ENCODE data around the gene IRF2BP1. TPM values are rescaled to one million over a fixed set of nuclear protein-coding genes. Genes with fewer than 3 reads are reported as not detected.

IRF2BP1 gene
- total RNA-seq, 3 donors from 2014 or later (not counting 1 experiment from before 2014, with no cell fraction given) = 16.1 to 20.3 (median 19.6) TPM

DNA sequence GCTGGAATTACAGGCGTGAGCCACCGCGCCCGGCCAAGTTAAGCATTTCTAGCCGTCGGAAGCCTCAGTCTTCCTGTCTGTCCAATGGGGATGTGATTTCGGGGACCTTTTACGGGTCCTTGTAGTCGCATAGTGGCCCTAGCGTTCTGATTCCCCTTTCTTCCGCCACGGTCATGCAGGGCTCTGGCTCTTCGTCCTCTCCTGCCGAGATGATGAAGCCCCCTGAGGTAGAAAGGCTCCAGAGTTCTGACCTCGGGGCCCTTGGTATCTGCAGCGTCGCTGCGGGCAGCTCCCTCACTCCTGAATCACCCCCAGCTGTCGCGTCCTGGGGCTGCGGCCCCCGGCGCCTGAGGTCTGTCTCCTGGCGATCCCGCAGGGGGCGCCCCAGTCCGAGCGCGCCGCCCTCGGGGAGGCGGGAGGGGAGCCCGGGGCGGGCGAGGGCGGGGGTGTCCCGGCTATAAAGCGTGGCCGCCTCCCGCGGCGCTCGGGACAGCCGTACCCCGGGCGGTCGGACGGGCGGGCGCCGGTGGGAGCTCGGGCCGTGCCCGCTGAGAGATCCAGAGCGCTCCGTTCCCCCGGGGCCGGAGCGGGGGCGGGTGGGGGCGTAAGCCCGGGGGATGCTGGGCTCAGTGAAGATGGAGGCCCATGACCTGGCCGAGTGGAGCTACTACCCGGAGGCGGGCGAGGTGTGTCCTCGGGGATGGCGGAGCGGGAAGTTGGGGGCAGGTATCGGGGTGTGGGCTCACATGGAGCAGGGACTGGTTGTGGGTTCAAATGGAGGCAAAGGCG is 21.9 kb downstream of the IRF2BP1 start, which contains the start of gene FOXA3:
FOXA3 (plus strand) TSS at position 487 of the 789 bp plus-strand sequence; CDS start at position 618, 131 bp downstream.
- H3K4me1 Mint-ChIP-seq = peaks cover 21 to 36% of the 10 kb centered on the region in 2 donors
- no peaks in the 10 kb centered on the region for H3K36me3 Mint-ChIP-seq
- no peak within 1 kb of the TSS for H3K27ac ChIP-seq (ENCODE audit: low read length)
- H3K36me3 ChIP-seq (ENCODE audit: control insufficient read depth, insufficient read depth, low read length) = peaks cover 2% of the 10 kb centered on the region
- H3K27ac Mint-ChIP-seq = peak within 1 kb of the TSS; percentile 91 to 96
- peaks cover 24% of the 10 kb centered on the region for H3K4me1 ChIP-seq (ENCODE audit: control insufficient read depth, insufficient read depth, low read length)
- DNase-seq (peak; percentile 60 to 77), ATAC-seq (peak; percentile 26 to 35 (median 27))
- H3K9me3 ChIP-seq (ENCODE audit: control insufficient read depth, insufficient read depth, low read length) = no peaks in the 10 kb centered on the region
- peak within 1 kb of the TSS; percentile 40 for H3K4me3 ChIP-seq (ENCODE audit: low read length)
- peaks cover 16 to 24% of the 10 kb centered on the region in 2 donors for H3K27me3 Mint-ChIP-seq (ENCODE audit: low read depth in 2 of 2)
- H3K4me3 Mint-ChIP-seq = peak within 1 kb of the TSS; percentile 99
- TF ChIP-seq CTCF (IDR thresholded peaks at IDR 0.05) = peak; percentile 73
- no peaks in the 10 kb centered on the region for H3K9me3 Mint-ChIP-seq
- WGBS (ENCODE audit: insufficient coverage) = 2% methylated on average over 71 of the region's 71 CpGs
- peaks cover 11% of the 10 kb centered on the region for H3K27me3 ChIP-seq (ENCODE audit: control insufficient read depth, insufficient read depth, low read length)
- intact Hi-C loops (cut with micrococcal nuclease) = loop anchor here (1.0 to 10.0 kb wide), 4 partner anchors 22 to 401 kb away; partner anchors contain the start of gene IRF2BP1

DNA sequence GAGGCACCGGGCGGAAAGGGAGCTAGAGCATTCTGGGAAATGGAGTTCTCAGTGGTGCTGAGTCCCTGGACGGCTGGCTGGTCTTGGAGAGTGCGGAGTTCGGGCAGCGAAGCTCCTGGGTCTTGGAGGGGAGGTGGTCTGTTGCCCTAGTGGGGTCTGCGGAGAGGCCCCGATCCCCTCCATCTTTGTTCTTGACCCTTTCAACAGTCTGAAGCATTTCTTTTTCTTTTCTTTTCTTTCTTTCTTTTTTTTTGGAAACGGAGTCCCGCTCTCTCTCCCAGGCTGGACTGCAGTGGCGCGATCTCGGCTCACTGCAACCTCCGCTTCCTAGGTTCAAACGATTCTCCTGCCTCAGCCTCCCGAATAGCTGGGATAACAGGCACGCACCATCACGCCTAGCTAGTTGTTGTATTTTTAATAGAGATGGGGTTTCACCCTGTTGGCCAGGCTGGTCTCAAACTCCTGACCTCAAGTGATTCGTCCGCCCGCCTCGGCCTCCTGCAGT is 22.6 kb downstream of the IRF2BP1 start:
- Histone ChIP-seq H3K36me3 (ENCODE audit: control insufficient read depth, insufficient read depth, low read length) (peaks cover 5% of the 10 kb centered on the region), H3K4me1 (ENCODE audit: control insufficient read depth, insufficient read depth, low read length) (peaks cover 24% of the 10 kb centered on the region), H3K27me3 (ENCODE audit: control insufficient read depth, insufficient read depth, low read length) (peaks cover 11% of the 10 kb centered on the region), H3K4me3 (ENCODE audit: low read length) (peak overlapping the region; percentile 40), H3K9me3 (ENCODE audit: control insufficient read depth, insufficient read depth, low read length) (no peaks in the 10 kb centered on the region), H3K27ac (ENCODE audit: low read length) (no peak overlapping the region)
- ATAC-seq = no peak
- H3K27ac Mint-ChIP-seq = peak overlapping the region; percentile 91 to 96
- H3K9me3 Mint-ChIP-seq = no peaks in the 10 kb centered on the region
- DNase-seq = no peak
- H3K36me3 Mint-ChIP-seq = no peaks in the 10 kb centered on the region
- intact Hi-C loops (cut with micrococcal nuclease) = loop anchor here (1.0 to 10.0 kb wide), 4 partner anchors 23 to 401 kb away; partner anchors contain the start of gene IRF2BP1
- peaks cover 16 to 24% of the 10 kb centered on the region in 2 donors for H3K27me3 Mint-ChIP-seq (ENCODE audit: low read depth in 2 of 2)
- no peak for TF ChIP-seq CTCF (IDR thresholded peaks at IDR 0.05)
- H3K4me1 Mint-ChIP-seq = peaks cover 21 to 37% of the 10 kb centered on the region in 2 donors
- peak overlapping the region; percentile 99 for H3K4me3 Mint-ChIP-seq
- WGBS (ENCODE audit: insufficient coverage) = 3% methylated on average over 22 of the region's 22 CpGs

- H3K36me3 ChIP-seq (ENCODE audit: control insufficient read depth, insufficient read depth, low read length) = peaks cover 7% of the 10 kb centered on the region
- H3K4me1 Mint-ChIP-seq = peaks cover 21 to 43% of the 10 kb centered on the region in 2 donors
- no peaks in the 10 kb centered on the region for H3K9me3 ChIP-seq (ENCODE audit: control insufficient read depth, insufficient read depth, low read length)
- peak within 1 kb of the TSS; percentile 99 for H3K4me3 Mint-ChIP-seq
- H3K4me1 ChIP-seq (ENCODE audit: control insufficient read depth, insufficient read depth, low read length) = peaks cover 24% of the 10 kb centered on the region
- H3K9me3 Mint-ChIP-seq = no peaks in the 10 kb centered on the region
- H3K4me3 ChIP-seq (ENCODE audit: low read length) = peak within 1 kb of the TSS; percentile 96
- intact Hi-C loops (cut with micrococcal nuclease) = loop anchor here (1.0 to 10.0 kb wide), 4 partner anchors 24 to 402 kb away; partner anchors contain the start of gene IRF2BP1
- peak; percentile 97 to 99 (median 97) for ATAC-seq
- peaks cover 11% of the 10 kb centered on the region for H3K27me3 ChIP-seq (ENCODE audit: control insufficient read depth, insufficient read depth, low read length)
- peak within 1 kb of the TSS; percentile 91 to 96 for H3K27ac Mint-ChIP-seq
- no peak for TF ChIP-seq CTCF (IDR thresholded peaks at IDR 0.05)
- DNase-seq = peak; percentile 96 to 99
- peaks cover 16 to 24% of the 10 kb centered on the region in 2 donors for H3K27me3 Mint-ChIP-seq (ENCODE audit: low read depth in 2 of 2)
- H3K36me3 Mint-ChIP-seq = no peaks in the 10 kb centered on the region
- WGBS (ENCODE audit: insufficient coverage) = under 1% methylated on average over 65 of the region's 65 CpGs
- H3K27ac ChIP-seq (ENCODE audit: low read length) = peak within 1 kb of the TSS; percentile 94
Observed at GRCh38 chr19:45862564-45863334, 23.2 kb downstream of the IRF2BP1 start, which contains the start of gene SYMPK. Gene SYMPK (minus strand): TSS chr19:45863147. CDS start chr19:45854495, 8,652 bp downstream.

Measured in natural killer cell (primary cell).